Left ventricle myocardium inferior (tissue), 1 donor: ENCODE data around the gene HS6ST2. TPM values are rescaled to one million over a fixed set of nuclear protein-coding genes. Genes with fewer than 3 reads are reported as not detected.

Source experiments
- DNase-seq: peaks from one replicate; pipeline ENCODE4 v3.0.0-alpha.2; 2020
- H3K27ac ChIP-seq: fragments of 200-600 bp; replicated peaks from 2 replicates; pipeline ENCODE4 v1.8.0; 2021
- H3K27me3 ChIP-seq: fragments of 200-600 bp; 2 replicates; pipeline ENCODE4 v1.8.0; 2021; ENCODE audit warnings: low read depth
- H3K36me3 ChIP-seq: fragments of 200-600 bp; 2 replicates; pipeline ENCODE4 v1.8.0; 2021
- H3K4me1 ChIP-seq: fragments of 200-600 bp; 2 replicates; pipeline ENCODE4 v1.8.0; 2021
- H3K4me3 ChIP-seq: fragments of 200-600 bp; 2 replicates; pipeline ENCODE4 v1.8.0; 2021; ENCODE audit warnings: mild to moderate bottlenecking, moderate library complexity
- H3K9me3 ChIP-seq: fragments of 200-600 bp; replicated peaks from 2 replicates; pipeline ENCODE4 v1.8.0; 2021
- CTCF ChIP-seq: fragments of 200-600 bp; IDR thresholded peaks from 2 replicates; pipeline ENCODE4 v1.8.0; 2021; ENCODE audit warnings: antibody characterized with exemption, mild to moderate bottlenecking, borderline replicate concordance
- intact Hi-C: fragments of 100-400 bp; cut with micrococcal nuclease; formaldehyde crosslinking; loops from one replicate; pipeline ENCODE4 v1.11.0; 2022
- total RNA-seq: library from RNA; stranded (reverse); fragmentation: NEBNext Ultra II Directional; extraction: Animal tissue kit (Norgen Biotek cat#: 25700); gene quantifications from one replicate; pipeline ENCODE4 v1.2.1, GENCODE V29; 2021
- donor health status: DM: no; HTN: yes; CAD: no; lungs with severe emphysema.

Gene HS6ST2
- total RNA-seq, 1 donor from 2014 or later: 0.19 TPM

- no peak for DNase-seq
- H3K27me3 ChIP-seq: peaks cover 5% of the 10 kb centered on the region
- intact Hi-C loops: no loop called here
- no peak overlapping the region for H3K27ac ChIP-seq
- no peak overlapping the region for H3K4me3 ChIP-seq
- TF ChIP-seq CTCF: no peak
- H3K4me1 ChIP-seq: no peaks in the 10 kb centered on the region
- no peaks in the 10 kb centered on the region for H3K9me3 ChIP-seq
- no peaks in the 10 kb centered on the region for H3K36me3 ChIP-seq
These were observed 216.2 kb downstream of the HS6ST2 start for GRCh38 chrX:132742246-132742645.

- TF ChIP-seq CTCF: no peak
- no peak overlapping the region for H3K4me3 ChIP-seq
- intact Hi-C loops: no loop called here
- no peak for DNase-seq
- peaks cover 5% of the 10 kb centered on the region for H3K27me3 ChIP-seq
- H3K4me1 ChIP-seq: no peaks in the 10 kb centered on the region
- H3K36me3 ChIP-seq: no peaks in the 10 kb centered on the region
- H3K9me3 ChIP-seq: no peaks in the 10 kb centered on the region
- H3K27ac ChIP-seq: no peak overlapping the region
These were observed 216.7 kb downstream of the HS6ST2 start for GRCh38 chrX:132741689-132742088.

GRCh38 chrX:132740316-132741123 is 217.9 kb downstream of the HS6ST2 start:
- no peak overlapping the region for H3K4me3 ChIP-seq
- no peaks in the 10 kb centered on the region for H3K36me3 ChIP-seq
- peak; percentile 60 for TF ChIP-seq CTCF
- no peaks in the 10 kb centered on the region for H3K9me3 ChIP-seq
- peaks cover 5% of the 10 kb centered on the region for H3K27me3 ChIP-seq
- H3K27ac ChIP-seq: no peak overlapping the region
- intact Hi-C loops: no loop called here
- H3K4me1 ChIP-seq: no peaks in the 10 kb centered on the region
- DNase-seq: no peak

- no peak for DNase-seq
- no peaks in the 10 kb centered on the region for H3K4me1 ChIP-seq
These were observed 219.5 kb downstream of the HS6ST2 start for GRCh38 chrX:132738951-132739350.

GRCh38 chrX:132737743-132738142 is 220.7 kb downstream of the HS6ST2 start:
- no peaks in the 10 kb centered on the region for H3K36me3 ChIP-seq
- peaks cover 5% of the 10 kb centered on the region for H3K27me3 ChIP-seq
- no peak overlapping the region for H3K4me3 ChIP-seq
- no peak for TF ChIP-seq CTCF
- H3K27ac ChIP-seq: no peak overlapping the region
- DNase-seq: no peak
- H3K9me3 ChIP-seq: no peaks in the 10 kb centered on the region
- intact Hi-C loops: no loop called here
- no peaks in the 10 kb centered on the region for H3K4me1 ChIP-seq

More at GRCh38 chrX:132738951-132739350, 219.5 kb downstream of the HS6ST2 start:
- no peak overlapping the region for H3K4me3 ChIP-seq
- no peak overlapping the region for H3K27ac ChIP-seq
- intact Hi-C loops: no loop called here
- no peaks in the 10 kb centered on the region for H3K9me3 ChIP-seq
- H3K36me3 ChIP-seq: no peaks in the 10 kb centered on the region
- no peak for TF ChIP-seq CTCF
- peaks cover 5% of the 10 kb centered on the region for H3K27me3 ChIP-seq
